Measurements from ENCODE around the gene AK9. TPM values are rescaled to one million over a fixed set of nuclear protein-coding genes. Genes with fewer than 3 reads are reported as not detected.

Gene AK9
- total and polyA plus RNA-seq, 7 donors, result 2.8 to 23.3 (median 14.3) TPM

GRCh38 chr6:109511832-109512231, 179.2 kb downstream of the AK9 start:
- intact Hi-C loops (cut with DNase I), result no loop called here
- H3K27ac ChIP-seq, result no peak overlapping the region
- WGBS, 2 donors, result 80 to 86% methylated on average over 2 of the region's 2 CpGs
- no peaks in the 10 kb centered on the region for H3K27me3 ChIP-seq
- H3K9me3 ChIP-seq, result no peaks in the 10 kb centered on the region
- DNase-seq, result no peak
- H3K36me3 ChIP-seq, result no peaks in the 10 kb centered on the region
- TF ChIP-seq EP300 (IDR thresholded peaks at IDR 0.05), result no peak
- no peak for TF ChIP-seq CTCF (IDR thresholded peaks at IDR 0.05)
- no peak for TF ChIP-seq POLR2AphosphoS5 (IDR thresholded peaks at IDR 0.05)
- no peak for TF ChIP-seq POLR2A (IDR thresholded peaks at IDR 0.05)
- no peaks in the 10 kb centered on the region for H3K4me1 ChIP-seq
- H3K4me3 ChIP-seq, result no peak overlapping the region

GRCh38 chr6:109510358-109510757, 180.6 kb downstream of the AK9 start:
- no peak overlapping the region for H3K4me3 ChIP-seq
- H3K27me3 ChIP-seq, result no peaks in the 10 kb centered on the region
- 83 to 85% methylated on average over 1 of the region's 1 CpG for WGBS, 2 donors
- H3K9me3 ChIP-seq, result no peaks in the 10 kb centered on the region
- DNase-seq, result no peak
- no peaks in the 10 kb centered on the region for H3K4me1 ChIP-seq
- intact Hi-C loops (cut with DNase I), result no loop called here
- H3K36me3 ChIP-seq, result no peaks in the 10 kb centered on the region
- H3K27ac ChIP-seq, result no peak overlapping the region
- TF ChIP-seq POLR2A (IDR thresholded peaks at IDR 0.05) (no peak), EP300 (IDR thresholded peaks at IDR 0.05) (no peak), CTCF (IDR thresholded peaks at IDR 0.05) (no peak), POLR2AphosphoS5 (IDR thresholded peaks at IDR 0.05) (no peak)

- no peaks in the 10 kb centered on the region for H3K9me3 ChIP-seq
- 76 to 79% methylated on average over 4 of the region's 4 CpGs for WGBS, 2 donors
- TF ChIP-seq EP300 (IDR thresholded peaks at IDR 0.05) (no peak), POLR2A (IDR thresholded peaks at IDR 0.05) (no peak), POLR2AphosphoS5 (IDR thresholded peaks at IDR 0.05) (no peak), CTCF (IDR thresholded peaks at IDR 0.05) (no peak)
- H3K4me3 ChIP-seq, result no peak overlapping the region
- no peak overlapping the region for H3K27ac ChIP-seq
- intact Hi-C loops (cut with DNase I), result no loop called here
- no peaks in the 10 kb centered on the region for H3K4me1 ChIP-seq
- H3K36me3 ChIP-seq, result no peaks in the 10 kb centered on the region
- no peak for DNase-seq
- no peaks in the 10 kb centered on the region for H3K27me3 ChIP-seq
Measured at GRCh38 chr6:109508166-109508860, 182.7 kb downstream of the AK9 start.

- Histone ChIP-seq H3K27ac (no peak overlapping the region), H3K36me3 (no peaks in the 10 kb centered on the region), H3K4me1 (no peaks in the 10 kb centered on the region), H3K27me3 (no peaks in the 10 kb centered on the region), H3K4me3 (no peak overlapping the region), H3K9me3 (no peaks in the 10 kb centered on the region)
- WGBS, 2 donors, result 75 to 85% methylated on average over 4 of the region's 4 CpGs
- intact Hi-C loops (cut with DNase I), result no loop called here
- DNase-seq, result no peak
- TF ChIP-seq POLR2AphosphoS5 (IDR thresholded peaks at IDR 0.05) (no peak), POLR2A (IDR thresholded peaks at IDR 0.05) (no peak), EP300 (IDR thresholded peaks at IDR 0.05) (no peak), CTCF (IDR thresholded peaks at IDR 0.05) (no peak)
Measured at GRCh38 chr6:109507490-109508072, 183.4 kb downstream of the AK9 start.
